Measurements from ENCODE around the gene MSN. TPM values are rescaled to one million over a fixed set of nuclear protein-coding genes. Genes with fewer than 3 reads are reported as not detected.

The MSN gene
- total and polyA plus RNA-seq, 10 of the 15 experiments (the other 5 are each of a cell fraction or from before 2014, with no cell fraction given) = 93.8 to 432 (median 270) TPM

DNA sequence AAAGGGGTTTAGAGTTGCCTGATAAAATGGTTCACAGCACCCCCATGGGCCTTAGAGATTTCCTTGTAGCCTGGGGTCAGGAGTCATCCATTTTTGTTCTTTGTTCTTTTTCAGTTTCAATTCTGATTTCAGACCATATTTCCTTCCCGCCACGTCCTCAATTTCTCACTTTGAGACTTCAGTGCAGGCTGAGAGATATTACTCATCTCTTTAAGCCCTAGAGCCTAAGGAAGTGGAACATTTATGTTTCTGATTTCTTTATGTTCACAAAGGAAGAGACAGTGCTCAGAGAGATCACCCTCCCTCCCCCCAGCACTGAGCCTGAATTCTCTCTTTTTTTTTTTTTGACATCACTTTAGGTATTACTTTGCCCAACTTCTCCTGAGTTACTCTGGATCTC lies 56.3 kb downstream of the MSN start (continued):
- TF ChIP-seq ZNF217 (IDR thresholded peaks at IDR 0.05) (no peak), CBFB (IDR thresholded peaks at IDR 0.05; ENCODE audit: low read depth) (no peak), FOXK2 (IDR thresholded peaks at IDR 0.05) (no peak), SP1 (IDR thresholded peaks at IDR 0.05; ENCODE audit: low read depth, low read length) (no peak), TARDBP (IDR thresholded peaks at IDR 0.05; ENCODE audit: borderline replicate concordance) (no peak), RB1 (IDR thresholded peaks at IDR 0.05; ENCODE audit: borderline replicate concordance) (no peak), BCL11A (IDR thresholded peaks at IDR 0.05; ENCODE audit: low read depth, low read length) (0 out of 2 replicates have a peak, but pooled peaks have one; percentile 13), JUND (IDR thresholded peaks at IDR 0.05; ENCODE audit: low read depth, low read length) (no peak), PAX8 (IDR thresholded peaks at IDR 0.05) (no peak), WRNIP1 (IDR thresholded peaks at IDR 0.05; ENCODE audit: borderline replicate concordance, low read depth, low read length) (no peak), RFX5 (IDR thresholded peaks at IDR 0.05; ENCODE audit: low read depth, low read length) (no peak), RBBP5 (conservative IDR thresholded peaks at IDR 0.05) (no peak), NBN (IDR thresholded peaks at IDR 0.05) (peak; percentile 69; the same call in 1 of the 2 replicates), SMAD5 (IDR thresholded peaks at IDR 0.05; ENCODE audit: low read depth) (no peak), TCF3 (IDR thresholded peaks at IDR 0.05; ENCODE audit: borderline replicate concordance, insufficient read depth, low read depth, low read length) (no peak), POU2F2 (IDR thresholded peaks at IDR 0.05; ENCODE audit: borderline replicate concordance, low read depth, low read length) (no peak), ETV6 (conservative IDR thresholded peaks at IDR 0.05 in 1 of 2, IDR thresholded peaks at IDR 0.05 in 1 of 2; ENCODE audit: borderline replicate concordance in 1 of 2, low read depth in 1 of 2) (peak in 1 of 2 experiments; percentile 97; a peak in 2 of 4 replicates)
- TF ChIP-seq, protein P1, sequence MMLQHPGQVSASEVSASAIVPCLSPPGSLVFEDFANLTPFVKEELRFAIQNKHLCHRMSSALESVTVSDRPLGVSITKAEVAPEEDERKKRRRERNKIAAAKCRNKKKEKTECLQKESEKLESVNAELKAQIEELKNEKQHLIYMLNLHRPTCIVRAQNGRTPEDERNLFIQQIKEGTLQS (IDR thresholded peaks at IDR 0.05; ENCODE audit: borderline replicate concordance, extremely low read depth, low read depth, low read length) = no peak
- TF ChIP-seq, protein P2, sequence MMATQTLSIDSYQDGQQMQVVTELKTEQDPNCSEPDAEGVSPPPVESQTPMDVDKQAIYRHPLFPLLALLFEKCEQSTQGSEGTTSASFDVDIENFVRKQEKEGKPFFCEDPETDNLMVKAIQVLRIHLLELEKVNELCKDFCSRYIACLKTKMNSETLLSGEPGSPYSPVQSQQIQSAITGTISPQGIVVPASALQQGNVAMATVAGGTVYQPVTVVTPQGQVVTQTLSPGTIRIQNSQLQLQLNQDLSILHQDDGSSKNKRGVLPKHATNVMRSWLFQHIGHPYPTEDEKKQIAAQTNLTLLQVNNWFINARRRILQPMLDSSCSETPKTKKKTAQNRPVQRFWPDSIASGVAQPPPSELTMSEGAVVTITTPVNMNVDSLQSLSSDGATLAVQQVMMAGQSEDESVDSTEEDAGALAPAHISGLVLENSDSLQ (IDR thresholded peaks at IDR 0.05) = no peak
- TF ChIP-seq, protein P3, sequence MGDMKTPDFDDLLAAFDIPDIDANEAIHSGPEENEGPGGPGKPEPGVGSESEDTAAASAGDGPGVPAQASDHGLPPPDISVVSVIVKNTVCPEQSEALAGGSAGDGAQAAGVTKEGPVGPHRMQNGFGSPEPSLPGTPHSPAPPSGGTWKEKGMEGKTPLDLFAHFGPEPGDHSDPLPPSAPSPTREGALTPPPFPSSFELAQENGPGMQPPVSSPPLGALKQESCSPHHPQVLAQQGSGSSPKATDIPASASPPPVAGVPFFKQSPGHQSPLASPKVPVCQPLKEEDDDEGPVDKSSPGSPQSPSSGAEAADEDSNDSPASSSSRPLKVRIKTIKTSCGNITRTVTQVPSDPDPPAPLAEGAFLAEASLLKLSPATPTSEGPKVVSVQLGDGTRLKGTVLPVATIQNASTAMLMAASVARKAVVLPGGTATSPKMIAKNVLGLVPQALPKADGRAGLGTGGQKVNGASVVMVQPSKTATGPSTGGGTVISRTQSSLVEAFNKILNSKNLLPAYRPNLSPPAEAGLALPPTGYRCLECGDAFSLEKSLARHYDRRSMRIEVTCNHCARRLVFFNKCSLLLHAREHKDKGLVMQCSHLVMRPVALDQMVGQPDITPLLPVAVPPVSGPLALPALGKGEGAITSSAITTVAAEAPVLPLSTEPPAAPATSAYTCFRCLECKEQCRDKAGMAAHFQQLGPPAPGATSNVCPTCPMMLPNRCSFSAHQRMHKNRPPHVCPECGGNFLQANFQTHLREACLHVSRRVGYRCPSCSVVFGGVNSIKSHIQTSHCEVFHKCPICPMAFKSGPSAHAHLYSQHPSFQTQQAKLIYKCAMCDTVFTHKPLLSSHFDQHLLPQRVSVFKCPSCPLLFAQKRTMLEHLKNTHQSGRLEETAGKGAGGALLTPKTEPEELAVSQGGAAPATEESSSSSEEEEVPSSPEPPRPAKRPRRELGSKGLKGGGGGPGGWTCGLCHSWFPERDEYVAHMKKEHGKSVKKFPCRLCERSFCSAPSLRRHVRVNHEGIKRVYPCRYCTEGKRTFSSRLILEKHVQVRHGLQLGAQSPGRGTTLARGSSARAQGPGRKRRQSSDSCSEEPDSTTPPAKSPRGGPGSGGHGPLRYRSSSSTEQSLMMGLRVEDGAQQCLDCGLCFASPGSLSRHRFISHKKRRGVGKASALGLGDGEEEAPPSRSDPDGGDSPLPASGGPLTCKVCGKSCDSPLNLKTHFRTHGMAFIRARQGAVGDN (IDR thresholded peaks at IDR 0.05) = peak; percentile 66; the same call in 1 of the 2 replicates
- TF ChIP-seq, protein P4, sequence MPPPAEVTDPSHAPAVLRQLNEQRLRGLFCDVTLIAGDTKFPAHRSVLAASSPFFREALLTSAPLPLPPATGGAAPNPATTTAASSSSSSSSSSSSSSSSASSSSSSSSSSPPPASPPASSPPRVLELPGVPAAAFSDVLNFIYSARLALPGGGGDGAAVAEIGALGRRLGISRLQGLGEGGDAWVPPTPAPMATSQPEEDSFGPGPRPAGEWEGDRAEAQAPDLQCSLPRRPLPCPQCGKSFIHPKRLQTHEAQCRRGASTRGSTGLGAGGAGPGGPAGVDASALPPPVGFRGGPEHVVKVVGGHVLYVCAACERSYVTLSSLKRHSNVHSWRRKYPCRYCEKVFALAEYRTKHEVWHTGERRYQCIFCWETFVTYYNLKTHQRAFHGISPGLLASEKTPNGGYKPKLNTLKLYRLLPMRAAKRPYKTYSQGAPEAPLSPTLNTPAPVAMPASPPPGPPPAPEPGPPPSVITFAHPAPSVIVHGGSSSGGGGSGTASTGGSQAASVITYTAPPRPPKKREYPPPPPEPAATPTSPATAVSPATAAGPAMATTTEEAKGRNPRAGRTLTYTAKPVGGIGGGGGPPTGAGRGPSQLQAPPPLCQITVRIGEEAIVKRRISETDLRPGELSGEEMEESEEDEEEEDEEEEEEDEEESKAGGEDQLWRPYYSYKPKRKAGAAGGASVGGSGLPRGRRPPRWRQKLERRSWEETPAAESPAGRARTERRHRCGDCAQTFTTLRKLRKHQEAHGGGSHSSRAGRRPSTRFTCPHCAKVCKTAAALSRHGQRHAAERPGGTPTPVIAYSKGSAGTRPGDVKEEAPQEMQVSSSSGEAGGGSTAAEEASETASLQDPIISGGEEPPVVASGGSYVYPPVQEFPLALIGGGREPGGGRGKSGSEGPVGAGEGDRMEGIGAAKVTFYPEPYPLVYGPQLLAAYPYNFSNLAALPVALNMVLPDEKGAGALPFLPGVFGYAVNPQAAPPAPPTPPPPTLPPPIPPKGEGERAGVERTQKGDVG (CRISPR knock-in tag; IDR thresholded peaks at IDR 0.05) = no peak

Data from GM12878 (cell line).